HepG2 (cell line): ENCODE measurements around the gene SYT9. TPM values are rescaled to one million over a fixed set of nuclear protein-coding genes. Genes with fewer than 3 reads are reported as not detected.

Experiments used
- ATAC-seq: fragments of 200-7000 bp; cut with Tn5 transposase; 3 replicates; pipeline ENCODE4 v1.9.1; 2020; ENCODE audit warnings: mild to moderate bottlenecking, moderate library complexity
- BruUV-seq: library from RNA; stranded (reverse); fragments of 400-500 nt; replicated peaks from 2 replicates; lab custom pipeline; 2021; lab: Mats Ljungman, UMichigan
- CTCF ChIA-PET: fragments of 300-600 bp; formaldehyde crosslinking; extraction: SDS; loops from one replicate; lab custom pipeline; 2021; ENCODE audit warnings: low total read pairs, inconsistent platforms, low intra/inter-chr PET ratio; lab: Yijun Ruan, JAX
- POLR2A ChIA-PET: fragments of 350-600 bp; sonication (Branson Sonifier 250); formaldehyde crosslinking; loops from one replicate; lab custom pipeline; 2020; ENCODE audit warnings: antibody characterized with exemption, inconsistent platforms; lab: Yijun Ruan, JAX
- DNase-seq: peaks from one replicate; pipeline ENCODE4 v3.0.0-alpha.2; 2015; ENCODE audit warnings: low spot score
- FAIRE-seq: peaks from 3 replicates; lab custom pipeline; 2011; peaks lifted over from hg19 to GRCh38; lab: Jason Lieb, UNC
- H2AFZ ChIP-seq: one replicate; pipeline ENCODE4 v1.6.1; 2011; ENCODE audit warnings: low read length, inconsistent platforms
- H3K27ac ChIP-seq: fragments of 300-600 bp; 3 replicates; pipeline ENCODE4 v1.8.0; 2011; ENCODE audit warnings: mixed run types, mild to moderate bottlenecking, mixed read lengths, low read length, inconsistent platforms; ENCODE audit not compliant: insufficient read depth; ENCODE audit errors: extremely low read length
- H3K27me3 ChIP-seq, 2 experiments: fragments of 200-600 bp in 1 of 2; 2 replicates in 1 of 2; 3 replicates in 1 of 2; pipeline versions ENCODE4 v1.6.0 to v1.8.0; 2011; ENCODE audit warnings: low read length in 2 of 2, mild to moderate bottlenecking in 2 of 2, moderate library complexity in 2 of 2, inconsistent platforms in 1 of 2; ENCODE audit not compliant: insufficient read depth in 2 of 2, control insufficient read depth in 1 of 2
- H3K36me3 ChIP-seq, 2 experiments: fragments of 200-600 bp in 1 of 2; replicated peaks in 1 of 2; 2 replicates in 1 of 2; 3 replicates in 1 of 2; pipeline versions ENCODE4 v1.5.1 to v1.8.0; 2011; ENCODE audit warnings: low read length in 2 of 2, inconsistent platforms in 1 of 2; ENCODE audit not compliant: insufficient read depth in 2 of 2, control insufficient read depth in 1 of 2
- H3K4me1 ChIP-seq: 2 replicates; pipeline ENCODE4 v1.5.1; 2012; ENCODE audit warnings: low read length, inconsistent platforms; ENCODE audit not compliant: insufficient read depth
- H3K4me2 ChIP-seq: 2 replicates; pipeline ENCODE4 v1.6.0; 2011; ENCODE audit warnings: low read depth, low read length, inconsistent platforms
- H3K4me3 ChIP-seq, 3 experiments: fragments of 200-600 bp in 1 of 3; sonication (generic), shearing (Covaris generic) in 1 of 3; replicated peaks in 1 of 3; 2 replicates each; pipeline ENCODE4 v1.5.1; 2011 to 2016; ENCODE audit warnings: low read length in 3 of 3, inconsistent platforms in 2 of 3, low read depth in 2 of 3, mild to moderate bottlenecking in 2 of 3, control low read depth in 1 of 3, mixed read lengths in 1 of 3; ENCODE audit not compliant: insufficient read depth in 1 of 3
- H3K79me2 ChIP-seq: one replicate; pipeline ENCODE4 v1.6.1; 2011; ENCODE audit warnings: low read length, inconsistent platforms; ENCODE audit not compliant: insufficient read depth
- H3K9ac ChIP-seq: 2 replicates; pipeline ENCODE4 v1.6.0; 2011; ENCODE audit warnings: mild to moderate bottlenecking, low read depth, low read length, inconsistent platforms; ENCODE audit not compliant: insufficient read depth
- H3K9me3 ChIP-seq: 2 replicates; pipeline ENCODE4 v1.5.1; 2012; ENCODE audit warnings: mild to moderate bottlenecking, low read length
- H4K20me1 ChIP-seq: 2 replicates; pipeline ENCODE4 v1.6.0; 2011; ENCODE audit warnings: inconsistent platforms, mild to moderate bottlenecking, low read length, moderate library complexity; ENCODE audit not compliant: insufficient read depth
- AHR ChIP-seq: IDR thresholded peaks from 2 replicates; pipeline ENCODE4 v1.6.1; 2018; ENCODE audit warnings: missing genetic modification reagents, missing compliant biosample characterization
- NFE2 ChIP-seq: sonication (generic); formaldehyde crosslinking; IDR thresholded peaks from 2 replicates; pipeline ENCODE4 v1.4.0; 2020; ENCODE audit warnings: missing genetic modification reagents
- ZNF382 ChIP-seq: sonication (generic); formaldehyde crosslinking; IDR thresholded peaks from 2 replicates; pipeline ENCODE4 v1.5.0; 2020; ENCODE audit warnings: missing genetic modification reagents, mild to moderate bottlenecking, borderline replicate concordance
- ZNF792 ChIP-seq: IDR thresholded peaks from 2 replicates; pipeline ENCODE4 v1.6.1; 2016
- WGBS: methylation state at CpG from one replicate; pipeline ENCODE4 v1.1.6; 2017; ENCODE audit warnings: low lambda C conversion rate; 5-methylcytosine and 5-hydroxymethylcytosine counted together
- in situ Hi-C: cut with HindIII; loops from 2 replicates; pipeline ENCODE4 v1.10.0; 2017; ENCODE audit warnings: low pct_unique_long_range_greater_than_20kb; ENCODE audit not compliant: extremely low pct_ligation_motif_present
- intact Hi-C: fragments of 100-400 bp; cut with micrococcal nuclease; formaldehyde crosslinking; loops from one replicate; pipeline ENCODE4 v1.10.0; 2022; ENCODE audit not compliant: unreplicated experiment
- polyA plus RNA-seq, 8 experiments: library from polyadenylated mRNA; depleted of rRNA in 3 of 8; stranded (reverse) in 7 of 8; unstranded in 1 of 8; fragments of >200 nt; fragmentation: Illumina TruSeq in 4 of 8; extraction: Trizol in 4 of 8; gene quantifications; 2 replicates each; pipeline versions ENCODE4 v1.2.1 to v1.2.3, GENCODE V29; 2011 to 2016; ENCODE audit warnings: low read depth in 4 of 8, missing spikeins in 1 of 8, mixed read lengths in 1 of 8; ENCODE audit not compliant: insufficient read depth in 1 of 8
- total RNA-seq, 5 experiments: library from RNA; depleted of rRNA; stranded (reverse); fragments of >200 nt; fragmentation: Illumina TruSeq; extraction: Trizol; gene quantifications; 2 replicates each; pipeline ENCODE4 v1.2.3, GENCODE V29; 2016; ENCODE audit warnings: low read depth in 1 of 5
- TF ChIP-seq, protein P1 (sequence below): fragments of 450-650 bp; IDR thresholded peaks from 2 replicates; pipeline ENCODE4 v1.6.1; 2016
- TF ChIP-seq, protein P2 (sequence below): sonication (generic); formaldehyde crosslinking; IDR thresholded peaks from 2 replicates; pipeline ENCODE4 v1.5.1; 2020; ENCODE audit warnings: missing genetic modification reagents, mild to moderate bottlenecking, borderline replicate concordance
- TF ChIP-seq, protein P3 (sequence below): sonication (generic); formaldehyde crosslinking; IDR thresholded peaks from 2 replicates; pipeline ENCODE4 v1.4.0; 2020; ENCODE audit warnings: missing genetic modification reagents

SYT9 gene
- total and polyA plus RNA-seq, 2 of the 13 experiments (the other 11 are each of a cell fraction or from before 2014, with no cell fraction given), result not detected

DNA sequence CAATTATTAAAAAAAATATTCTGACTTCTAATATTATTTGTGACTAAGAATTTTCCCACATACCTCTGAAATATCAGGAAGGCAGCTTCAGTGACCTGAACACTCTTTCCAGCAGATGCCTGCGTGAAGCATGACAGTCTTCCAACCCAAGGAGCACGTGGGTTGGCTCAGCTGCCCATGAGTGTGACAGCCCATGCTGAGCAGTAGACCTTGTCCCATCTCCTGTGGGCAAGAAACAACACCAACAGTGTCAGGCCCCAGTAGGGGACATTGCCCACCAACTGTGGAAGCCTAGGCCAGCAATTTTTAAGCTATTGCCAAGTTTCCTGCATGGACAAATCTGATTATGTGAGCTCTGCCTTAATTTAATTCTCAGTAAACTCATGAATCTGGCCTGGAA, 167.2 kb downstream of the SYT9 start:
- POLR2A ChIA-PET, result no interaction called here
- Histone ChIP-seq H3K4me1 (no peaks in the 10 kb centered on the region), H3K79me2 (no peaks in the 10 kb centered on the region), H3K27ac (no peak overlapping the region), H3K36me3 (no peaks in the 10 kb centered on the region), H3K9ac (no peak overlapping the region), H4K20me1 (no peaks in the 10 kb centered on the region), H3K4me3 (no peak overlapping the region), H3K9me3 (no peaks in the 10 kb centered on the region), H2AFZ (no peak overlapping the region), H3K27me3 (peaks cover 0 to 10% of the 10 kb centered on the region in 2 experiments; a peak in 2 of 5 replicates), H3K4me2 (no peak overlapping the region)
- WGBS, result 30% methylated on average over 2 of the region's 2 CpGs
- intact Hi-C loops (no loop called here), in situ Hi-C loops (no loop called here)
- CTCF ChIA-PET, result no interaction called here
- DNase-seq, result no peak
- no TSS peak for BruUV-seq
- TF ChIP-seq, protein P1, sequence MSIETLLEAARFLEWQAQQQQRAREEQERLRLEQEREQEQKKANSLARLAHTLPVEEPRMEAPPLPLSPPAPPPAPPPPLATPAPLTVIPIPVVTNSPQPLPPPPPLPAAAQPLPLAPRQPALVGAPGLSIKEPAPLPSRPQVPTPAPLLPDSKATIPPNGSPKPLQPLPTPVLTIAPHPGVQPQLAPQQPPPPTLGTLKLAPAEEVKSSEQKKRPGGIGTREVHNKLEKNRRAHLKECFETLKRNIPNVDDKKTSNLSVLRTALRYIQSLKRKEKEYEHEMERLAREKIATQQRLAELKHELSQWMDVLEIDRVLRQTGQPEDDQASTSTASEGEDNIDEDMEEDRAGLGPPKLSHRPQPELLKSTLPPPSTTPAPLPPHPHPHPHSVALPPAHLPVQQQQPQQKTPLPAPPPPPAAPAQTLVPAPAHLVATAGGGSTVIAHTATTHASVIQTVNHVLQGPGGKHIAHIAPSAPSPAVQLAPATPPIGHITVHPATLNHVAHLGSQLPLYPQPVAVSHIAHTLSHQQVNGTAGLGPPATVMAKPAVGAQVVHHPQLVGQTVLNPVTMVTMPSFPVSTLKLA, result peak; percentile 27; the same call in 1 of the 2 replicates
- no peak for TF ChIP-seq ZNF792 (CRISPR knock-in tag)
- ATAC-seq, result no peak
- FAIRE-seq, result no peak

DNA sequence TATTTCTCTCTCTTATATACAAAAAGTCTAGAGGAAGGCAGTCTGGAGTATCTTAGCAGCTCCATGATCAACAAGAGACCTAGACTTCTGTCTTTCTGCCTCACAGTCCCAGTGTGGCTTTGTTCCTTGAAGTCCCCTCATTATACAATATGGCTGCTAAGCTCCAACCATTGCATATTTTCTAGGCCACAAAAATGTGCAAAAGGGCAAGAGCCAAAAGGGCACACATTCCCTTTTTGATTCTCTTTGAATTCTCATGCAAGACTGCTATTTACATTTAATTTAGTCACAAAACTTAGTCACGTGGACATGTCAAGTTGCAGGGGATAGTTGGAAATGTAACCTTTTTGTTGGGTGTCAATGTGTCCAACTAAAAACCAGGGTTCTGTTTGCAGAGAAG, 169.4 kb downstream of the SYT9 start:
- Histone ChIP-seq H2AFZ (no peak overlapping the region), H3K9me3 (no peaks in the 10 kb centered on the region), H3K79me2 (no peaks in the 10 kb centered on the region), H3K27ac (no peak overlapping the region), H3K36me3 (no peaks in the 10 kb centered on the region), H3K27me3 (peaks cover 0 to 9% of the 10 kb centered on the region in 2 experiments; a peak in 1 of 5 replicates), H3K4me3 (no peak overlapping the region), H3K9ac (no peak overlapping the region), H4K20me1 (no peaks in the 10 kb centered on the region), H3K4me1 (no peaks in the 10 kb centered on the region), H3K4me2 (no peak overlapping the region)
- ChIA-PET CTCF (no interaction called here), POLR2A (no interaction called here)
- ATAC-seq (no peak), FAIRE-seq (no peak), DNase-seq (no peak)
- WGBS, result 3% methylated on average over 1 of the region's 1 CpG
- BruUV-seq, result no TSS peak
- TF ChIP-seq NFE2 (CRISPR knock-in tag) (no peak), AHR (no peak), ZNF382 (no peak)
- TF ChIP-seq, protein P2, sequence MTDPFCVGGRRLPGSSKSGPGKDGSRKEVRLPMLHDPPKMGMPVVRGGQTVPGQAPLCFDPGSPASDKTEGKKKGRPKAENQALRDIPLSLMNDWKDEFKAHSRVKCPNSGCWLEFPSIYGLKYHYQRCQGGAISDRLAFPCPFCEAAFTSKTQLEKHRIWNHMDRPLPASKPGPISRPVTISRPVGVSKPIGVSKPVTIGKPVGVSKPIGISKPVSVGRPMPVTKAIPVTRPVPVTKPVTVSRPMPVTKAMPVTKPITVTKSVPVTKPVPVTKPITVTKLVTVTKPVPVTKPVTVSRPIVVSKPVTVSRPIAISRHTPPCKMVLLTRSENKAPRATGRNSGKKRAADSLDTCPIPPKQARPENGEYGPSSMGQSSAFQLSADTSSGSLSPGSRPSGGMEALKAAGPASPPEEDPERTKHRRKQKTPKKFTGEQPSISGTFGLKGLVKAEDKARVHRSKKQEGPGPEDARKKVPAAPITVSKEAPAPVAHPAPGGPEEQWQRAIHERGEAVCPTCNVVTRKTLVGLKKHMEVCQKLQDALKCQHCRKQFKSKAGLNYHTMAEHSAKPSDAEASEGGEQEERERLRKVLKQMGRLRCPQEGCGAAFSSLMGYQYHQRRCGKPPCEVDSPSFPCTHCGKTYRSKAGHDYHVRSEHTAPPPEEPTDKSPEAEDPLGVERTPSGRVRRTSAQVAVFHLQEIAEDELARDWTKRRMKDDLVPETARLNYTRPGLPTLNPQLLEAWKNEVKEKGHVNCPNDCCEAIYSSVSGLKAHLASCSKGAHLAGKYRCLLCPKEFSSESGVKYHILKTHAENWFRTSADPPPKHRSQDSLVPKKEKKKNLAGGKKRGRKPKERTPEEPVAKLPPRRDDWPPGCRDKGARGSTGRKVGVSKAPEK (CRISPR knock-in tag), result no peak
- TF ChIP-seq, protein P3, sequence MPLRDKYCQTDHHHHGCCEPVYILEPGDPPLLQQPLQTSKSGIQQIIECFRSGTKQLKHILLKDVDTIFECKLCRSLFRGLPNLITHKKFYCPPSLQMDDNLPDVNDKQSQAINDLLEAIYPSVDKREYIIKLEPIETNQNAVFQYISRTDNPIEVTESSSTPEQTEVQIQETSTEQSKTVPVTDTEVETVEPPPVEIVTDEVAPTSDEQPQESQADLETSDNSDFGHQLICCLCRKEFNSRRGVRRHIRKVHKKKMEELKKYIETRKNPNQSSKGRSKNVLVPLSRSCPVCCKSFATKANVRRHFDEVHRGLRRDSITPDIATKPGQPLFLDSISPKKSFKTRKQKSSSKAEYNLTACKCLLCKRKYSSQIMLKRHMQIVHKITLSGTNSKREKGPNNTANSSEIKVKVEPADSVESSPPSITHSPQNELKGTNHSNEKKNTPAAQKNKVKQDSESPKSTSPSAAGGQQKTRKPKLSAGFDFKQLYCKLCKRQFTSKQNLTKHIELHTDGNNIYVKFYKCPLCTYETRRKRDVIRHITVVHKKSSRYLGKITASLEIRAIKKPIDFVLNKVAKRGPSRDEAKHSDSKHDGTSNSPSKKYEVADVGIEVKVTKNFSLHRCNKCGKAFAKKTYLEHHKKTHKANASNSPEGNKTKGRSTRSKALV (CRISPR knock-in tag), result no peak
- in situ Hi-C loops (no loop called here), intact Hi-C loops (no loop called here)
